Midbrain (tissue), 1 donor: ENCODE data around the gene GUCY1A2.

Source experiments
- DNase-seq: peaks from one replicate; lab custom pipeline; 2025; lab: John Stamatoyannopoulos, UW

Gene GUCY1A2

GRCh38 chr11:106644824-106645223, 373.5 kb downstream of the GUCY1A2 start:
- DNase-seq, result no peak

- no peak for DNase-seq
Observed at GRCh38 chr11:106642331-106642730, 375.9 kb downstream of the GUCY1A2 start.

- DNase-seq, result no peak
Observed at GRCh38 chr11:106632283-106632682, 386.0 kb downstream of the GUCY1A2 start.

GRCh38 chr11:106627694-106628093, 390.6 kb downstream of the GUCY1A2 start:
- DNase-seq, result no peak

- no peak for DNase-seq
Observed at GRCh38 chr11:106625566-106625965, 392.7 kb downstream of the GUCY1A2 start.

- DNase-seq, result no peak
Observed at GRCh38 chr11:106624377-106624776, 393.9 kb downstream of the GUCY1A2 start.
